A549 (cell line): ENCODE measurements around the gene CD164. TPM values are rescaled to one million over a fixed set of nuclear protein-coding genes. Genes with fewer than 3 reads are reported as not detected.

ENCODE experiments used
- ATAC-seq, 2 experiments: fragments of 200-7000 bp in 1 of 2; fragments of >200 bp in 1 of 2; cut with Nextera tagmentation in 1 of 2; cut with Tn5 transposase in 1 of 2; 3 replicates each; pipeline versions ENCODE4 v1.8.0 to v1.9.1; 2018 to 2020; ENCODE audit warnings: mild to moderate bottlenecking in 1 of 2, moderate library complexity in 1 of 2
- CTCF ChIA-PET: fragments of 300-600 bp; sonication (Branson Sonifier 250); formaldehyde crosslinking; extraction: SDS; loops from one replicate; lab custom pipeline; 2021; ENCODE audit warnings: antibody characterized with exemption, inconsistent platforms; lab: Yijun Ruan, JAX
- POLR2A ChIA-PET: fragments of 350-600 bp; formaldehyde crosslinking; extraction: SDS; loops from one replicate; lab custom pipeline; 2021; ENCODE audit warnings: antibody characterized with exemption, inconsistent platforms; lab: Yijun Ruan, JAX
- DNase-seq, 2 experiments: peaks; one replicate each; pipeline versions ENCODE4 v3.0.0 to v3.0.0-alpha.2; 2011 to 2016; ENCODE audit warnings: low read depth in 1 of 2, low spot score in 1 of 2
- FAIRE-seq: peaks from 2 replicates; lab custom pipeline; 2011; peaks lifted over from hg19 to GRCh38; lab: Jason Lieb, UNC
- H3K27ac ChIP-seq, 2 experiments: fragments of >200 bp; sonication (Bioruptor Twin); formaldehyde crosslinking; 3 replicates each; pipeline ENCODE4 v1.5.1; 2016 to 2017
- H3K4me1 ChIP-seq: fragments of >200 bp; sonication (Bioruptor Twin); formaldehyde crosslinking; 3 replicates; pipeline ENCODE4 v1.6.1; 2016
- H3K4me2 ChIP-seq: fragments of >200 bp; sonication (Bioruptor Twin); formaldehyde crosslinking; 3 replicates; pipeline ENCODE4 v1.6.1; 2016
- H3K4me3 ChIP-seq: fragments of >200 bp; sonication (Bioruptor Twin); formaldehyde crosslinking; 3 replicates; pipeline ENCODE4 v1.5.1; 2016
- H3K9me3 ChIP-seq: fragments of >200 bp; sonication (Bioruptor Twin); formaldehyde crosslinking; 3 replicates; pipeline ENCODE4 v1.6.1; 2016
- BHLHE40 ChIP-seq: IDR thresholded peaks from 2 replicates; pipeline ENCODE4 v1.6.1; 2012; ENCODE audit warnings: low read depth, low read length, inconsistent platforms
- CBX8 ChIP-seq: fragments of 200-600 bp; sonication (generic); IDR thresholded peaks from 2 replicates; pipeline ENCODE4 v1.6.1; 2016
- CTCF ChIP-seq: fragments of >200 bp; sonication (Bioruptor Twin); formaldehyde crosslinking; IDR thresholded peaks from 3 replicates; pipeline ENCODE4 v1.5.1; 2016
- E2F6 ChIP-seq: IDR thresholded peaks from 2 replicates; pipeline ENCODE4 v1.6.1; 2012; ENCODE audit warnings: low read depth, borderline replicate concordance
- EHF ChIP-seq: fragments of 250-450 bp; sonication (Bioruptor Pico); IDR thresholded peaks from 2 replicates; pipeline ENCODE4 v1.5.0; 2020; ENCODE audit warnings: mild to moderate bottlenecking
- ELK1 ChIP-seq: fragments of 150-350 bp; IDR thresholded peaks from 2 replicates; pipeline ENCODE4 v1.6.1; 2014; ENCODE audit warnings: low read depth, mild to moderate bottlenecking, low read length
- FOXS1 ChIP-seq: fragments of 250-450 bp; sonication (Bioruptor Pico); IDR thresholded peaks from 2 replicates; pipeline ENCODE4 v1.5.0; 2020; ENCODE audit warnings: mild to moderate bottlenecking, moderate library complexity
- GATA3 ChIP-seq: IDR thresholded peaks from 2 replicates; pipeline ENCODE4 v1.6.1; 2012; ENCODE audit warnings: borderline replicate concordance
- HEYL ChIP-seq: fragments of 250-450 bp; sonication (Bioruptor Pico); IDR thresholded peaks from 2 replicates; pipeline ENCODE4 v1.8.0; 2021; ENCODE audit warnings: mild to moderate bottlenecking, moderate library complexity
- HMGXB4 ChIP-seq: fragments of 250-450 bp; sonication (Bioruptor Pico); IDR thresholded peaks from 2 replicates; pipeline ENCODE4 v1.5.0; 2021; ENCODE audit warnings: mild to moderate bottlenecking, moderate library complexity, borderline replicate concordance
- HOXB13 ChIP-seq: fragments of 250-450 bp; sonication (Bioruptor Pico); IDR thresholded peaks from 2 replicates; pipeline ENCODE4 v1.5.0; 2020; ENCODE audit warnings: low read depth, mild to moderate bottlenecking, moderate library complexity
- JUNB ChIP-seq: fragments of >200 bp; sonication (Bioruptor Twin); formaldehyde crosslinking; IDR thresholded peaks from 2 replicates; pipeline ENCODE4 v1.6.1; 2016
- NPAS2 ChIP-seq: fragments of 250-450 bp; sonication (Bioruptor Pico); IDR thresholded peaks from 2 replicates; pipeline ENCODE4 v1.8.0; 2022; ENCODE audit warnings: mild to moderate bottlenecking, moderate library complexity, borderline replicate concordance
- PBX3 ChIP-seq: IDR thresholded peaks from 2 replicates; pipeline ENCODE4 v1.6.1; 2012
- POLR2AphosphoS2 ChIP-seq: conservative IDR thresholded peaks from 2 replicates; pipeline ENCODE4 v1.6.1; 2012; ENCODE audit warnings: low read length, improper control_type of control experiment, inconsistent platforms
- RAD21 ChIP-seq, 2 experiments: fragments of >200 bp in 1 of 2; sonication (Bioruptor Twin) in 1 of 2; formaldehyde crosslinking in 1 of 2; IDR thresholded peaks in 1 of 2; conservative IDR thresholded peaks in 1 of 2; 2 replicates in 1 of 2; 3 replicates in 1 of 2; pipeline ENCODE4 v1.6.1; 2012 to 2018; ENCODE audit warnings: inconsistent platforms in 1 of 2
- REST ChIP-seq: fragments of 200-600 bp; sonication (generic); IDR thresholded peaks from 2 replicates; pipeline ENCODE4 v1.6.1; 2016; ENCODE audit warnings: antibody characterized with exemption, mild to moderate bottlenecking, moderate library complexity
- SREBF2 ChIP-seq: fragments of 450-650 bp; IDR thresholded peaks from 2 replicates; pipeline ENCODE4 v1.6.1; 2014; ENCODE audit warnings: mild to moderate bottlenecking, moderate library complexity
- TP53 ChIP-seq: fragments of 250-450 bp; sonication (Bioruptor Pico); IDR thresholded peaks from 2 replicates; pipeline ENCODE4 v1.5.0; 2021; ENCODE audit warnings: mild to moderate bottlenecking, moderate library complexity
- ZSCAN20 ChIP-seq: fragments of 250-450 bp; sonication (Bioruptor Pico); IDR thresholded peaks from 2 replicates; pipeline ENCODE4 v1.8.0; 2022; ENCODE audit warnings: mild to moderate bottlenecking, moderate library complexity
- WGBS: methylation state at CpG from one replicate; pipeline ENCODE4 v1.1.6; 2017; ENCODE audit errors: missing lambda C conversion rate; 5-methylcytosine and 5-hydroxymethylcytosine counted together
- polyA plus RNA-seq, 4 experiments: library from polyadenylated mRNA; depleted of rRNA in 3 of 4; stranded (reverse); fragments of >200 nt; fragmentation: RNase III in 1 of 4; extraction: RNeasy Plus Mini Kit Qiagen cat#74134 plus additional on column Dnase treatment in 1 of 4; gene quantifications; 2 replicates in 3 of 4; 3 replicates in 1 of 4; pipeline ENCODE4 v1.2.3, GENCODE V29; 2011 to 2017

Gene CD164
- polyA plus RNA-seq, 2 of the 4 experiments (the other 2 are of a cell fraction) = 91.1 to 174 TPM

- FAIRE-seq = no peak
- 69% methylated on average over 2 of the region's 2 CpGs for WGBS
Observed at GRCh38 chr6:109330263-109330662, 52.0 kb downstream of the CD164 start.

GRCh38 chr6:109328629-109329028 lies 53.6 kb downstream of the CD164 start:
- POLR2A ChIA-PET = no interaction called here
- Histone ChIP-seq H3K4me3 (no peak overlapping the region), H3K4me2 (no peak overlapping the region), H3K4me1 (0 out of 3 replicates have a peak, but pooled peaks cover 4% of the 10 kb centered on the region), H3K27ac (no peak overlapping the region), H3K9me3 (no peaks in the 10 kb centered on the region)
- CTCF ChIA-PET = no interaction called here
- DNase-seq (no peak), FAIRE-seq (no peak), ATAC-seq (no peak)
- 54% methylated on average over 4 of the region's 4 CpGs for WGBS
- TF ChIP-seq CTCF = no peak
- no peak for TF ChIP-seq SREBF2
- TF ChIP-seq EHF (CRISPR knock-in tag) = no peak
- no peak for TF ChIP-seq ZSCAN20
- no peak for TF ChIP-seq ELK1
- TF ChIP-seq POLR2AphosphoS2 = no peak
- TF ChIP-seq HMGXB4 (CRISPR knock-in tag) = no peak
- TF ChIP-seq REST = no peak
- TF ChIP-seq NPAS2 (CRISPR knock-in tag) = no peak
- TF ChIP-seq HOXB13 (CRISPR knock-in tag) = no peak
- TF ChIP-seq CBX8 = no peak
- no peak for TF ChIP-seq PBX3
- no peak for TF ChIP-seq HEYL (CRISPR knock-in tag)
- no peak for TF ChIP-seq FOXS1 (CRISPR knock-in tag)
- TF ChIP-seq RAD21 (conservative IDR thresholded peaks at IDR 0.05 in 1 of 2, IDR thresholded peaks at IDR 0.05 in 1 of 2) = no peak
- TF ChIP-seq E2F6 = no peak
- no peak for TF ChIP-seq GATA3
- no peak for TF ChIP-seq TP53 (CRISPR knock-in tag)
- no peak for TF ChIP-seq BHLHE40

More at GRCh38 chr6:109330263-109330662, 52.0 kb downstream of the CD164 start:
- Histone ChIP-seq H3K27ac (no peak overlapping the region), H3K4me2 (no peak overlapping the region), H3K4me3 (no peak overlapping the region), H3K4me1 (0 out of 3 replicates have a peak, but pooled peaks cover 4% of the 10 kb centered on the region), H3K9me3 (no peaks in the 10 kb centered on the region)
- ChIA-PET POLR2A (no interaction called here), CTCF (interaction anchor here (0.7 kb wide), 1 partner anchor 21 kb away, joined by 3 read pairs; no protein-coding TSS in a partner anchor)
- DNase-seq = no peak
- no peak for ATAC-seq
- no peak for TF ChIP-seq JUNB
